Measurements from ENCODE around the gene PRKG1.

Gene PRKG1

GRCh38 chr10:51077074-51077473 is 2.8 kb downstream of the PRKG1 start:
- FAIRE-seq: no peak

DNA sequence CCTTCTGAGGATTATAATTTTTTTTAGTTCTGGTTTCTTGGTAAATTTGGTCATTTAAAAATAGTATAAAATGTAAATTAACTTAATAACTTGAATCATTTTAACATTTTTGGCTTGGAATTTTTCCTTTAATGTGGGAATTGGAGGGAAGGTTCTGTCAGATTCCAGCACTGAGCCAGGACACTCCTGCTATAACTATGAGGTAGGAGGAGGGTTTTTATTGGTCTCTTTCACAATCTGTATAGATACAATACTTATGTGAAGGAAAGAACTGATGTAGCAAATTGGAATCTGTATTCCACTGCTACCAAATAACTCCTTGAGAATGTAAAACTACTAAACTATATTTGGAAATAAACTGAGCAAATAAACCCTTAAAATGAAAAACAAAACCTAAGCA is 3.2 kb downstream of the PRKG1 start:
- no peak for FAIRE-seq

DNA sequence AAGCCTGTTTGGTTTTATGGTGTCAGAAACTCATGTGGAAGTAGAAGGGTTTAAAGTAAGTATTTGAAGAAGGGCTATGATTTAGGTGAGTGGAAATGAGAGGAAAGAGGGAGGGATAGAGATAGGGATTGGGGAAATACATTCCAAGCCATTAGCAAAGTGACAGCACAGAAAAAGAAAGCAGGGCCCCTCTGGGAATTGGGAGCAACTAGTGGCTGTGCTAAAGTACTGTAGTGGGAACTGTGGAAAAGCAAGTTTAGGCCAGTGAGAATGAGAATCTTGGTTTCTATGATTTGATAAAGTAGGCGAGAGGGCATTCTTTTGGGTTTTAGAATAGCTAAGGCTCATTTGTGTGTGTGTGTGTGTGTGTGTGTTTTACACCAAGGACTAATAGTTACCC is 5.0 kb downstream of the PRKG1 start:
- FAIRE-seq: no peak

GRCh38 chr10:51079766-51080165 is 5.5 kb downstream of the PRKG1 start:
- no peak for FAIRE-seq

- FAIRE-seq: no peak
Observed at GRCh38 chr10:51080311-51081006, 6.2 kb downstream of the PRKG1 start.

GRCh38 chr10:51082857-51083256 is 8.6 kb downstream of the PRKG1 start:
- no peak for FAIRE-seq

DNA sequence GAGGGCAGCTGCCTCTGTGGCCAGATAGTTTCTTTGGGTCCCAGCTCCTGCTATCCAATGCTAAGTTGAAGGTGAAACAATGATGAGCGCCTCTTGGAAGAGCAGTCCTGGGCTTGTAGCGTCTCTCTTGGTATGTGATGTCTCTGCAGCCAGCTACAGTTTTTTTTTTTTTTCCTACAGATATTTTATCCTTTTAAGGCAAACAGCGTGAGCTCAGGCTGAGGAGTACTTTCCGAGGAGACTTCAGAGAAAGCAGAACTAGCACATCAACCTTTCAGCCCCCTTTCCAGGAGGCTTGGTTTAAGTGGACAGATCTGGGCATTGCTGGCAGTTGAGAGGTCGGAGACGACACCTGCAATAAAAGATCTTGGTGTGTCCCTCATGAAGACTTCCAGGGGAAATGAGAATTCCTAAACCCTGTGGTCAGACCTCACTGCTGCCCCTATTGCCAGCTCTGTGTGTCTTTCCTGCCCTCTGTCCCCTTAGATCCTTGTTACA is 9.1 kb downstream of the PRKG1 start:
- FAIRE-seq: no peak

- FAIRE-seq: no peak
Observed at GRCh38 chr10:51085204-51085603, 10.9 kb downstream of the PRKG1 start.

GRCh38 chr10:51086710-51087109 is 12.4 kb downstream of the PRKG1 start:
- no peak for FAIRE-seq

- no peak for FAIRE-seq
Observed at GRCh38 chr10:51087114-51087513, 12.8 kb downstream of the PRKG1 start.

DNA sequence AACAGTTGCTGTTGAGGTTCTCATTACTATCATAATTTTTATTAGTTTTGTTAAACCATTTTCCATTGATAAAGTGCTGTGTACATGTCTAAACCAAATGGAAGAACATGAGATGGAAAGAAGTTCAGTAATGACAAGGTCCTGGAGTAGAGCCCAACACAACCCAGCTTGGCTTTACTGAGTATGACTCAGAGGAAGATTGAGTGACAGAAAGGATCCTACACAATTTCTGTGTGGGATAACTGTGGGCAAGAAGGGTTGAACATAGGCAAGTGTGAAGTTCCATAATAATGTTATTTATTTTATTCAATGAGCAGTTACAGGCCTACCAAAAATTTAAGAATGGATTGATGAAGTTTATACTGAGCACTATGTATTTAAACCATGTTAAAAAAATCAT is 15.9 kb downstream of the PRKG1 start:
- no peak for FAIRE-seq

DNA sequence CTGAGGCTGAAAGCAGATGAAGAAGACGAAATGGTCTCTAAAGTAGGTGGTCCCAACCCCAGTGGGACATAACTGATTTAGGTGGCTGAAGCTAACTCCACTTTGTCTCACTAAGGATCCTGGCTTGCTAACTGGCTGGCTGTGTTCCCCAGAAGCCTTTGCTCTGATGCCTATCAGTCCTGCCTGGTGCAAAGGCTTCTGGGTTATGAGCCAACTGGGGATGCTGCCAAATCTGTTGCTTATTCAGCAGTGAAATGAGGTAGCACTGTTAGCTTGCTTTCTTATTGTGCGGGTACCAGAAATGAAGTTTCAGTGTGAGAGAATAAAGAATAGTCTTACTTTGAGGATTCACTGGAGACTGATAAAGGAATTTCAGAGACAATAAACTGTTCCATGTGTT is 18.1 kb downstream of the PRKG1 start:
- FAIRE-seq: no peak

- no peak for FAIRE-seq
Observed at GRCh38 chr10:51095444-51095843, 21.2 kb downstream of the PRKG1 start.

DNA sequence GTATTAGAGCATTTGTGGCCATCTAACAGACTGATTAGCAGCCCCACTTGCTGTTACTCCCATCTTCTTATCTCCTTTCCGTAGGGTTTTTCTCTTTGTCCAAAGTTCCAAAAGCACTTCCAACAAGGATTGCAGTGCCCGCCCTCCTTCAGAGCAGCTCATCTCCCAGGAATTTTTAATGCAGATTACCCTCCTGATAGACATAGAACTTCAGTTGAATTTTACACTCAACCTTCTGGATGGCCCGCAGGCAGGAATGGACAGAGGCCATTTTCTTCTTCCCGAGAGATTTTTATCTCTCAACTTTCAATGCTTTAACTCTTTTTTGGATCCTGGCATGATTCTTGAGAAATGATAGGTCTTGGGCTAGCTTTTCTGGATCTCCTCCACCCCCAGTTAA is 23.3 kb downstream of the PRKG1 start:
- FAIRE-seq: no peak

DNA sequence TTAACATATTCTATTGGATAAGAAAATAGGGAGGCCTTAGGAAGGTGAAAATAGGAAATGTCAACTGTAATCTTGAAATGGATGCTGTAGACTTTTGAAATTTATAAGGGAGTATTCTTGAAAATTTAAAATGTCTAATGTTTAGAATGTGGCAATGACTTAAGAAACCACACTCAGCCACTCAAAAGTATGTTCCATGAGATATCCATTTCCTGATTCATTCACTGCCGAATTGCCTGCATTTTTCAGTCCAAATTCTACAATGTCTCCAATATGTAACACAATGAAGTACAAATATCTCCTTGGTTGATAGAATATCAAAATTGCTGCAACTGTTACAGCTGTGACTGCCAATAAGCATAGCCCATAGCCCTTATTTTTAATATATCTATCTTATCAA is 25.9 kb downstream of the PRKG1 start:
- no peak for FAIRE-seq

DNA sequence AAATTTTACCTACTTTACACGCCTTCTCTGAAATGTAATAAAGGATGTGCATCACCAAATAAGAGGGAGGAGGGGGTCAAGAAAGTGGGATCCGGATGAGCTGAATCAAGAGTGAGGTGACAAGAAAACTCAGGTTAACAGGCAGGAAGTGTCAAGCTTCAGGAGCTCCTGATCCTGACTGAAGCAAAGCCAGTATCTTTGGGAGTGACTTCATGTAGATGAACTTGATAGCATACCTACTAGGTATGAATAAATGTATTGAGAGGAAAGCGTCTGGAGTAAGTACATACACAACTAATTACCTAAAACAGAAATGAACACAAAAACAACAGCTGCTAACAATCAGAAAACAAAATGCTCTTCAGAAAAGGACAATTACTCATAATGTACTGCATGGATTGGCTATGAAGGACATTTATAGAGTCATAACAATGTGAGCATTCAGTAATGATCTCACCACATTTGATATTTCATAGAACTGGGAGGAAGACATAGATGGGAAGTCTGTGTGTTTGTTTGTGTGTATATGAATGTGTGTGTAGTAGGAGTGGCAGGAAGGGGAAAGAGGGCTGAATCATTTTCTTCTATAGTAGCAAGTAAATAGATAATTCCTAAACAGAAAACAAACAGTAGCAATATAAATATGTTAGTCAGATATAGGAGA is 29.4 kb downstream of the PRKG1 start:
- no peak for FAIRE-seq

DNA sequence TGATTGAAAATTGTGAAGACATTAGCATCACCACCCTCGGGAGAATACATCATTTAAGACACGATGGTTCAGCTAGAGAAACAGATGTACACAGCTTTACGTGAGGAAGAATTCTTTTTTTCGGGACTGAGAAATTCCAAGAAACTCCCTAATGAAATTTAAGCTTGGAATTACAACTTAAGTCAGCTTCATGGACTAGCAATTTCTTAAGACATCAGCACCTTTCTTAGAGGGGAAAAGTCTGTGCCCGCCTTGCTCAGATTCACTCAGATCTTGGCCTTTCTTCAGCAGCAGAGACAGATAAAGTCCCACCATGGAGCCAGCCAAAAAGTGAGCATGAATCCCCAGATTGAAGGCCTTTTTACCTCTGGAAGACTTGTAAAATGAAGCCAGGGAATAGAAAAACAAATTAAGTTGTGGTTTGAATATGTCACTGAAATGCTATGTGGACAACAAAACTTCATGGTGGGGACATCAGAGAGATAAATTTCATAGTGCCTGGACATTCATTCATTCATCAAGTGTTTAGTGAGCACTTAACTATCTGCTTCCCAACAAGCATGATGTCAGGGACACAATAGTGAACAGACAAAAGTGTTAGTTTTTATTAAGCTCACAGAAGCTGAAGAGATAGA is 32.1 kb downstream of the PRKG1 start:
- no peak for FAIRE-seq

DNA sequence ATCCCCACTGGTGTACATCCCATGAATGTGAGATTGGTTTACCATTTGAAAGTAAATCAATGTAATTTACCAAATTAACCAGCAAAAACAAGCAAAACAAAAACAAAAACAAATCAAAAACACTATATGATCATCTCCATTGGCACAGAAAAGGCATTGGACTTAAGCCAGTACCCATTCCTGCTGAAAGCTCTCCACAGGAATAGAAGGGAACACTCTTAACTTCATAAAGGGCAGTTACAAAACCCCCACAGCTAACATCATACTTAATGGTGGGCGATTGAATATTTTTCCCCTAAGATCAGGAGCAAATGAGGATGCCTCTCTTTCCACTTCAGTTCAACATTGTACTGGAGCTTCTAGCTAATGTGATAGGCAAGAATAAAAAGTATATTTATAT is 34.1 kb downstream of the PRKG1 start:
- FAIRE-seq: no peak

GRCh38 chr10:51109801-51110533 is 35.7 kb downstream of the PRKG1 start:
- peak; percentile 23 for FAIRE-seq

DNA sequence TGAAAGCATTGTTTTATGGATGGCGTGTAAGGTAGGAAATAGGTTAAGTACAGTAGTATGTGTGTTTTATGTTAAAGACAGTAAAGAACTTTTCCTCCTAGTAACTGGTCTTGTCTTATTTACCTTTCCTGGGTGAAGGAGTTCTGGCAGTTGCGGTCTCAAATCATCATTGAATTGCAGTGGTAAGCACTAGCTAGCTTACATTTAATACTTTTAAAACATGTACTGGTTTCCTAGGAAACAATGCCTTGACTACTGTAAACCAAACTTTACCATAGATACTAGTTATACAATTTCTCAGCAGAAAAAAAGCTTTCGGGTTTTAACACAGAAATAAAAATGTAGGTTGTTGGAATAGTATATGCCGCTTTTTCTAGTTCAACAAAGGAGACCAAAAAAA is 37.7 kb downstream of the PRKG1 start:
- no peak for FAIRE-seq

DNA sequence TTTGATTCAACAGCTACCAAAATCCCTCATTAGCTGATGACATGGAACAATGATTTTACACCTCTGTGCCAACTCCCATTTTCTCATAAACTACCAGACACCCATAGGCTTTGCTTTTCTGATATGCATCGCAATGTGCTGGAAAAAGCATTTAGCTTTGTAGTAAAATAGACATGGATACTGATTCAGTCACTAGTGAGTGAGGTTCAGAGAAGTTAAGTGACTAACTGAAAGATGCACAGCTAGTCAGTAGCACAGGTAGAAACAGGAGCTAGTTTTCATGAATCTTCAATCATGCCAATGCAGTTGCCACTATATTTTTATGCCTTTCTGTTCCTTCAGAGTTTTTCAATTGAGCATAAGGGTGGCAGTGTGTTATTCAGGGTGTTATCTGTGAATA is 38.7 kb downstream of the PRKG1 start:
- no peak for FAIRE-seq

DNA sequence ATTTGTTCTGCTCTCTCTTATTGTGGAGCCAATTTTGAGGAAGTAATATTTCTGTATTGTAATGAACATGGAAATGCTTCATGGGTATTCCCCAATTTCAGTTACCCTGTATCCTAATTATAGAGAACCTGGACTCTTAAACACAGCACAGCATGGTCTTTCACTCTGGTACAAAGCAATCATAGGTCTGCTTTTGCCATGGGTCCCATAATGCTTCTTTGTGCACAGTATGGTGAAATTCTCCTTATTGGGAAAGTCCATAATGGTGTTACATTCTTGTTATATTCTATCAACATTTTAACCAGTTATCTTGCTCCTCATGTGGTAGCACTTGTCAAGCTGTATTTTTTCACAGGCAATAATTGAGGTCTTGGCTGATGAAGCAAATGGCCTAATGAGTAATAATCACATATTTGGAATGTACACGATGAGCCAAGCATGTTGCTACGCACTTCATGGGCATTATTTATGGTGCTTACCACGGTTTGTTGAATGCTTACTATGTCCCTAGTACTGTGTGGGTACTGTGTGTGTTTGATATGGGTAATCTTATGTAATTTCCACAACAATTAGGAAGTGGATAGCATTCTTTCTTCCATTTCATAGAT is 42.9 kb downstream of the PRKG1 start:
- no peak for FAIRE-seq

- no peak for FAIRE-seq
Observed at GRCh38 chr10:51117794-51118193, 43.5 kb downstream of the PRKG1 start.

All from endometrium (tissue), 2 donors.